Stimulated activated CD4-positive, alpha-beta T cell treated with anti-CD3 and anti-CD28 coated beads, Interleukin-15, amount 100 ng/mL, for 24 hours (primary cell): ENCODE data around the gene ALOX15.
"Not testable (repeated sequence)": the region's sequence is repeated elsewhere in the genome, so short reads cannot be mapped to it uniquely, and the experiment has no call there.

Source experiments
- DNase-seq: peaks from one replicate; pipeline ENCODE4 v3.0.0-alpha.2; 2020

ALOX15 gene

GRCh38 chr17:4641297-4642195 is at the start of gene ALOX15:
TSS of gene ALOX15 (minus strand) at chr17:4641678. CDS start at chr17:4641651, 27 bp downstream.
- DNase-seq: no peak

DNA sequence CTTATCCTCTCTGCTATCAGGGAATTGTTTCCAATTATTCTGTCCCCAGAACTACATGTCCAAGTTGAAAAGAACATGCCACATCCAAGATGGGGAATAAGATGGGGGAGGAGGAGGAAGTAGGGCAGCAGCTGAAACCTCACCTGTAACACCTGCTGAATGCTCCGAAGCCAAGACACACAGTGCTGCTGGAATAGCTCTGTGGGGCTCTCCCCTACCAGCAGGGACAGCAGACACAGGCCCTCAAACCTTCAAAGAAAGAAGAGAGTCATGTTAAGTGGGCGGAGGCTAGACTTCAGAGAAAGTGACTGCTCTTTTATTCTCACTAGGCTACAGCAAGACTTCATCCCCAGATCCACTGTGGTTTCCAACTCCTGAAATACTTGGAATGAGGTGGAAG is 49.3 kb upstream of the ALOX15 start:
- no peak for DNase-seq

DNA sequence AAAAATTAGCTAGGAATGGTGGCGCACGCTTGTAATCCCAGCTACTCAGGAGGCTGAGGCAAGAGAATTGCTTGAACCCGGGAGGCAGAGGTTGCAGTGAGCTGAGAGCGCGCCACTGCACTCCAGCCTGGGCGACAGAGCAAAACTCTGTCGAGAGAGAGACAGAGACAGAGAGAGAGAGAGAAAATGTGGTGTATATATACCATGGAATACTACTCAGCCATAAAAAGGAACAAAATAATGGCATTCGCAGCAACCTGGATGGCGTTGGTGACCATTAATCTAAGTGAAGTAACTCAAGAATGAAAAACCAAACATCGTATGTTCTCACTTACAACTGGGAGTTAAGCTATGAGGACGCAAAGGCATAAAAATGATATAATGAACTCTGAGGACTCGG is 48.4 kb upstream of the ALOX15 start:
- DNase-seq: not testable (repeated sequence)

- DNase-seq: not testable (repeated sequence)
These were observed 42.3 kb upstream of the ALOX15 start for GRCh38 chr17:4683739-4684138.

- no peak for DNase-seq
These were observed 38.2 kb upstream of the ALOX15 start for GRCh38 chr17:4679658-4680057.

- DNase-seq: peak; percentile 52
These were observed 37.1 kb upstream of the ALOX15 start for GRCh38 chr17:4678448-4679026.

GRCh38 chr17:4676791-4677190 is 35.3 kb upstream of the ALOX15 start:
- no peak for DNase-seq

DNA sequence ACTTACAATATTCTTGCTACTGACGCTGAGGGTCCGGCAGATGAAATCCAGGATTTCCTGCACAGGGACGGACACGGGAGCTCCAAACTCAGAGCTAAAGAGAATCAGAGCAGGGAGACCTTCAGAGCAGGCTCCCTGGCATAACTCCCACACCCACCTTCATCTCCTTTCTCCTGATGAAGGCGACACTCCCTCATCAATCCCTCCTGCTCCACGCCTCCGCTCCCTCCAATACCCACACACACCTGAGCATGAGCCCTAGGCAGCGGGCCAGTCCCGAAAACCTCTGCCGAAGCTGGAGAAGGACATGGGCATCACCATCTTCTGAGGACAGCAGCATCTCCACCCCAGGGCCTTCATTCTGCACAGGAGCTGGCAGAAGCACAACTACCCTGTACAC is 34.3 kb upstream of the ALOX15 start:
- no peak for DNase-seq

GRCh38 chr17:4674685-4674998 is 33.2 kb upstream of the ALOX15 start:
- DNase-seq: no peak

DNA sequence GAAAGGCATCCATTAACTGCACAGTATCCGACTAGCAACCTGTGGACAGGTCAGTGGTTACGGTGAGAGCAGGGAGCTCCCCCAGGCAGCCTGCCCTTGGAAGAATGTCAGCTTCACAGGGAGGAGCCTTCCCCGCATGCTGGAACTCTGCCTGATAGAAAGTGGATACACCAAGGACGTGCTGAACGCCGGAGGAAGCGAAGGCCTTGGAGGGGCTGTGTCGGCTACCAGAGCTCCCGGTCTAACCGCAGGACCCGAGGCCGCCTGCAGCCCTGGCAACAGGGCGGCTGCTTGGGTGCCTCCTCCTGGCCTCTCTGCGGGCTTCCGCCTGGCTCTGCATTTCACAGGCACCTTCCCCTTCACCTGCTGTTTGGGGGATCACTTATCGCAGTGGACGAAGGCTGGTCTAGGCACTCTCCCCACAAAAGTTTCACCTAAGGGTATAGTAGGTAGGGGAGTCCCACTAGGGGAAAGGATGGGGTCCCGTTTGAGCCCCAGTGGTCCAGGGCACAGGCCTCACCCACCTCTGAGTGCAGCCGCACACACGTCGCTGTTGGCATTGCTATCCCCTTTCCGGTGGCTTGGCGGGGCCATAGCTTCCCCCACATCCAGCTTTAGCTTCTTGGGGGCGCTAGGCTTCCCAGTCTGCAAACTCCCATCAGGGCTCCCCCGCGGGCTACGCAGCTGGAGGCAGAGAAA is 32.7 kb upstream of the ALOX15 start:
- no peak for DNase-seq

DNA sequence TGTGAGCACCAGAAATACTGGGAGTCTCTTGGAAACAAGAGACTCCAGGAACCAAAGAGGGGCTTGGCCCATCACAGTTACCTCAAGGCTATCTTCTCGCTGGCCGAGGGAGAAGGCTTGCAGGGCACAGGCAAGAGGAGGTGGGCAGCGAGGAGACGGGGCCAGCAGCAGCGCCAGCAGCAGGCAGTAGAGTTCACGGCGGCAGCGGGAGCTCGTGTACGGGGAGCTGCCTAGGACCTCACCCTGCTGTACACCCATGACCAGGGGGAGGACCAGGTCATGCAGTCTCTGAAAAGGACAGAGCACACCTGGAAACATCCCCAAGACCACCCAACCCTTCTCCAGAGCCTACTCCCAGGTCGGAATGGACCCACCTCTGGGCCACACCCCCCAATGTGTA is 31.7 kb upstream of the ALOX15 start:
- DNase-seq: no peak

GRCh38 chr17:4672751-4673150 is 31.3 kb upstream of the ALOX15 start:
- no peak for DNase-seq

DNA sequence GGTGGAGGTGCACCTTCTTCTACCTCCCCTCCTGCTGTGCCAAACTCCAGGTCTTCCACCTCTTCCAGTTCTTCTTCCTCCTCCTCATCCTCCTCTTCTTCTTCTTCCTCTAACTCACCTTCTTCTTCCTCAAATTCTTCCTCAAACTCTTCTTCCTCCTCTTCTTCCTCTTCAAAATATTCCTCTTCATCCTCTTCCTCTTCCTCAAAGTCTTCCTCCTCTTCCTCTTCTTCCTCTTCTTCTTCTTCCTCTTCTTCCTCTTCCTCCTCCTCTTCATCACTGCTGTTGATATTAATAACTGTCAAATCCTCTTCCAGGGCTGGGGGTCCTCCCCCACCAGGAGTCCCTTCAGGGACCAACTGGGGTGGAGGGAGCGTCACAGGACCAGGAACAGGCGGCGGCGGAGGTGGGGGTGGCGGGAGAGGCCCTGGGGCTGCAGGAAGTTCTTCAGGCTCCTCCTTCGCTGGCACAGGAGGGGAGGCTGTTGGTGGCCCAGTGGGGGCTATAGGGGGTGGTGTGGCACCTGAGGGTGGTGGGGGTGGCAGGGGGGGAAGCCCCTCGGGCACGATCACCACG is 30.7 kb upstream of the ALOX15 start:
- DNase-seq: no peak

DNA sequence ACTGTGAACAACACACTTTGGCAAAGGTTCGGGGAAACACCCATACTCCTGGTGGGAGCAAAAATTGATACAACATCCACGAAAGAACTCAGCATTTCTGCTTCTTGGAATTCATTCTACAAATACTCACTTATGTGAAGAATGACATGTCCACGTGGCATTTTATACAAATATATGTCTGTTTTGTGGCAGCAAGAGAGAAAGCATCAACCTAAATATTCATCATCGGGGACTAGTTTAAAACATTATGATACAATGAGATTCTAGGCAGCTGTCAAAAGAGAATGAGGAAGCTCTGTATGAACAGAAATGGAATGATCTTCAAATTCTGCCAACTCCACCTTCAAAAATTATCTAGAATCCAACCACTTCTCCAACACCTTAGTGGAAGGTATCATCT is 25.7 kb upstream of the ALOX15 start:
- DNase-seq: no peak

DNA sequence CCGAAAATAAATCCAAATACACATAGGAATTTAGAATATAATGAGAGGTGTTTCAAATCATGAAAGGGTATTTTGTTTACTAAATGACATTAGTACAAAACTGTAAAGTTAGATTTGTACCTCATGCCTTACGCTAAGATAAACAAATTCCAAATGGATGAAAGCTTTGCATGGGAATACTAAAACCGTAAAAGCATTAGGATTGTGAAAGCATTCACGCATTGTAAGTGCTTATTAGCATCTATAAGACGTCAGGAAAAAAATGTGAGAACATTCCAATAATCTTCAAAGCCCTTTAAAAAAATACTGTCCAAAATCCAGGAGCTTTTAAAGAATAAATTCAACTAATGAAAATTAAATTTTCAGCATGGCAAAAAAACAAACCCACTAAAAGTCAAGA is 24.8 kb upstream of the ALOX15 start:
- no peak for DNase-seq

DNA sequence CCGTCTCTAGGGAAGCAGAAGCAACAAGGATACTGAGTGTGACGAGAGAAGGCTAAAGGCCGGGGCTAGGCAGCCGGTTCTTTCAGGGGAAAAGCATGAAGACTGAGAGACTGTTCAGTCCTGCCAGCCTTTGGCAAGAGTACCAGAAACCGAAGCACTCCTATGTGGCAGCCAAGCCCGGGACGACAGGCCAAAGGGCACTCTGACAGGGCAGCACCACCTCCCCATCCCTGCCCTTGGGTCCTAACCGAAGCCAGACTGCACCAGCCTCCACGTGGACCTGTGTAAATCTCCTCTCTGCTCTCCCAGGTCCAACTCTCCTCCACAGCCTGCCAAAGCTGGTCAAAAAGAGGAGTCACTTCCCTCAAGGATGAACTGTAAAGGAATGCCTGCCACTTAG is 23.5 kb upstream of the ALOX15 start:
- no peak for DNase-seq

DNA sequence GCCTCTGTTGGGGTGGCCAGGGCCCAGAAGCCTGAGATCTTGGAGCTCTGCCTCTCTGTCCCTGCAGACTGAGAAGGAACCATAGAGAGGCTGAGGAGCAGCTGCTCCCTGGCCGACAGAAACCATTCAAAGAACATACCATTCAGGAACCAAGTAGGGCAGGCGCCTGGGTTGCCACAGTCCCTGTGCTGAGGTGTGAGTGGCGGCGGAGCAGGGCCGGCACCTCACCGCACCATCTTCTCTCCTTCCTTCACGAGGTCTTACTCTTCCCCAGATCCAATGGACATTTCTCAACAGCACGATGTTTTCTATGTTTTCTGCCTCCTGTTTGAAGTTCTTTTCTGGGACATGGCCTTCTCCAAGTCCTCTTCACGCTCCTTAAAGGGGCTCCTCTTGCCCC is 22.8 kb upstream of the ALOX15 start:
- DNase-seq: no peak

DNA sequence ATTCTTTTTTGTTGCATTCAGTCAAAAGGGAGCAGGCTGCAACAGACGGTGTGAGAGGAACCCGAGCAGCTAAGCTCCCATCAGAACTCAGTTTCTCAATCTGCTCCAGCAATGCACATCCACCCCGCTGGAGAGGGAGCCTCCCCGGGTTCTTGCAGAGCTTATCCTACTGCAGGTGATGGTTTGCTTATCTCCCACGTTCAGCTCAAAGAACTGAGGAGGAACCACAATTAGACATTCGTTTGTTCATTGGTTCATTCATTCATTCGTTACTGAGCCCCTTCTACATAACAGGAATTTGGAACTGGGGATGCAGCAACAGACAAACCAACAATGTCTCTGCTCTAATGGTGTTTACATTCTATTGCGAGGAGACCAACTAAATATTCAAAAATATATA is 22.2 kb upstream of the ALOX15 start:
- DNase-seq: no peak

GRCh38 chr17:4658478-4659305 is 17.2 kb upstream of the ALOX15 start:
- DNase-seq: peak; percentile 77

- no peak for DNase-seq
These were observed 16.2 kb upstream of the ALOX15 start for GRCh38 chr17:4657678-4658077.

DNA sequence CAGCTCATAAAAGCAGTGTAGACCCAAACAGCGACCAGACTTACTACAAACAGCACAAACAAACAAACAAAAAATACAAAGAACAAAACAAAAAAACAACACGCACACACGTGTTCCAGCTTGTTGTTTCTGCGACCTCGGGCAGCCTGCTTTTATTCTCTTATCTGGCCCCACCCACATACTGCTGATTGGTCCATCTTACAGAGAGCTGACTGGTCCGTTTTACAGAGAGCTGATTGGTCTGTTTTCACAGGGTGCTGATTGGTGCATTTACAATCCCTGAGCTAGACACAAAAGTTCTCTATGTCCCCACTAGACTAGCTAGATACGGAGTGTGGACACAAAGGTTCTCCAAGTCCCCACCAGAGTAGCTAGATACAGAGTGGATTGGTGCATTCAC is 14.5 kb upstream of the ALOX15 start:
- not testable (repeated sequence) for DNase-seq

GRCh38 chr17:4652997-4653396 is 11.5 kb upstream of the ALOX15 start:
- no peak for DNase-seq

- no peak for DNase-seq
These were observed 7.3 kb upstream of the ALOX15 start for GRCh38 chr17:4648741-4649140.
